AG04450 (cell line): ENCODE results near the gene TMC4. TPM values are rescaled to one million over a fixed set of nuclear protein-coding genes. Genes with fewer than 3 reads are reported as not detected.

Source experiments
- CTCF ChIA-PET: fragments of 300-600, 350-600 bp; formaldehyde crosslinking; extraction: SDS; loops from one replicate; lab custom pipeline; 2022; ENCODE audit warnings: antibody characterized with exemption, inconsistent platforms; lab: Charles Lee
- POLR2A ChIA-PET: fragments of 350-600 bp; formaldehyde crosslinking; extraction: SDS; loops from one replicate; lab custom pipeline; 2021; ENCODE audit warnings: antibody characterized with exemption, inconsistent platforms; lab: Yijun Ruan, JAX
- DNase-seq: peaks from one replicate; pipeline ENCODE4 v3.0.0-alpha.2; 2011; ENCODE audit warnings: low read depth, low spot score
- H3K27ac ChIP-seq: one replicate; pipeline ENCODE4 v1.5.1; 2012; ENCODE audit warnings: low read depth, low read length, control low read depth
- H3K27me3 ChIP-seq: one replicate; pipeline ENCODE4 v1.6.0; 2012; ENCODE audit warnings: low read length; ENCODE audit not compliant: control insufficient read depth, insufficient read depth
- H3K4me3 ChIP-seq: 2 replicates; pipeline ENCODE4 v1.5.1; 2011; ENCODE audit warnings: mild to moderate bottlenecking, low read depth, low read length, control low read depth
- H3K9me3 ChIP-seq: 2 replicates; pipeline ENCODE4 v1.5.1; 2012; ENCODE audit warnings: low read length; ENCODE audit not compliant: control insufficient read depth, insufficient read depth
- polyA plus RNA-seq: library from polyadenylated mRNA; depleted of rRNA; stranded (reverse); fragments of >200 nt; gene quantifications from 2 replicates; pipeline ENCODE4 v1.2.3, GENCODE V29; 2011
- TF ChIP-seq, protein P1 (sequence below): IDR thresholded peaks from 2 replicates; pipeline ENCODE4 v1.5.1; 2011; ENCODE audit warnings: low read depth, low read length, control low read depth, inconsistent platforms

TMC4 gene
- polyA plus RNA-seq, 1 experiment, result 1.5 TPM

DNA sequence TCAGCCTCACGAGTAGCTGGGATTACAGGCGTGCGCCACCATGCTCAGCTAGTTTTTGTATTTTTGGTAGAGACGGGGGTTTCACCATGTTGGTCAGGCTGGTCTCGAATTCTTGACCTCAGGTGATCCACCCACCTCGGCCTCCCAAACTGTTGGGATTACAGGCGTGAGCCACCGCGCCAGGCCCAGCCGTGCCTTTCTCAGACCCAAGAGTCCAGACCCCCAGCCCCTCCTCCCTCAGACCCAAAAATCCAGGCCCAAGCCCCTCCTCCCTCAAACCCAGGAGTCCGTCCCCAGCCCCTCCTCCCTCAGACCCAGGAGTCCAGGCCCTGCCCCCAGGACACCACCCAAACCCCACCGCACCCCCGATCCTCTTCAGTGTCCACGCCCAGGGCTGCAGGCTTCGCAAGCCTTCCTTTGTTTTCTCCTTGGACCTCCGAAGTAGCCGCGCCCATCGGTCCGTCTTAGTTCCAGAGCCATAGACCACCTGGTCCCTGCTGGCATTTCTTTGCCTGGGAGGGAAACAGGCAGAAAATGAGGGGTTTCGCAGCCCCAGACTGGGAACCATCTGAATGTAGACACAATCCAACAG is 3.7 kb downstream of the TMC4 start:
- no peak for DNase-seq
- Histone ChIP-seq H3K27me3 (no peaks in the 10 kb centered on the region), H3K27ac (no peak overlapping the region), H3K9me3 (peaks cover 15% of the 10 kb centered on the region), H3K4me3 (no peak overlapping the region)
- TF ChIP-seq, protein P1, sequence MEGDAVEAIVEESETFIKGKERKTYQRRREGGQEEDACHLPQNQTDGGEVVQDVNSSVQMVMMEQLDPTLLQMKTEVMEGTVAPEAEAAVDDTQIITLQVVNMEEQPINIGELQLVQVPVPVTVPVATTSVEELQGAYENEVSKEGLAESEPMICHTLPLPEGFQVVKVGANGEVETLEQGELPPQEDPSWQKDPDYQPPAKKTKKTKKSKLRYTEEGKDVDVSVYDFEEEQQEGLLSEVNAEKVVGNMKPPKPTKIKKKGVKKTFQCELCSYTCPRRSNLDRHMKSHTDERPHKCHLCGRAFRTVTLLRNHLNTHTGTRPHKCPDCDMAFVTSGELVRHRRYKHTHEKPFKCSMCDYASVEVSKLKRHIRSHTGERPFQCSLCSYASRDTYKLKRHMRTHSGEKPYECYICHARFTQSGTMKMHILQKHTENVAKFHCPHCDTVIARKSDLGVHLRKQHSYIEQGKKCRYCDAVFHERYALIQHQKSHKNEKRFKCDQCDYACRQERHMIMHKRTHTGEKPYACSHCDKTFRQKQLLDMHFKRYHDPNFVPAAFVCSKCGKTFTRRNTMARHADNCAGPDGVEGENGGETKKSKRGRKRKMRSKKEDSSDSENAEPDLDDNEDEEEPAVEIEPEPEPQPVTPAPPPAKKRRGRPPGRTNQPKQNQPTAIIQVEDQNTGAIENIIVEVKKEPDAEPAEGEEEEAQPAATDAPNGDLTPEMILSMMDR, result no peak
- POLR2A ChIA-PET, result interaction anchor here (0.7 to 2.2 kb wide), 2 partner anchors 10 to 32 kb away, joined by 6 read pairs; partner anchors contain the start of gene LENG1
- CTCF ChIA-PET, result interaction anchor here (0.7 to 2.5 kb wide), 13 partner anchors 11 to 279 kb away, joined by 3 to 14 read pairs (median 4); partner anchors contain the start of genes LILRB3, MBOAT7 and TSEN34

DNA sequence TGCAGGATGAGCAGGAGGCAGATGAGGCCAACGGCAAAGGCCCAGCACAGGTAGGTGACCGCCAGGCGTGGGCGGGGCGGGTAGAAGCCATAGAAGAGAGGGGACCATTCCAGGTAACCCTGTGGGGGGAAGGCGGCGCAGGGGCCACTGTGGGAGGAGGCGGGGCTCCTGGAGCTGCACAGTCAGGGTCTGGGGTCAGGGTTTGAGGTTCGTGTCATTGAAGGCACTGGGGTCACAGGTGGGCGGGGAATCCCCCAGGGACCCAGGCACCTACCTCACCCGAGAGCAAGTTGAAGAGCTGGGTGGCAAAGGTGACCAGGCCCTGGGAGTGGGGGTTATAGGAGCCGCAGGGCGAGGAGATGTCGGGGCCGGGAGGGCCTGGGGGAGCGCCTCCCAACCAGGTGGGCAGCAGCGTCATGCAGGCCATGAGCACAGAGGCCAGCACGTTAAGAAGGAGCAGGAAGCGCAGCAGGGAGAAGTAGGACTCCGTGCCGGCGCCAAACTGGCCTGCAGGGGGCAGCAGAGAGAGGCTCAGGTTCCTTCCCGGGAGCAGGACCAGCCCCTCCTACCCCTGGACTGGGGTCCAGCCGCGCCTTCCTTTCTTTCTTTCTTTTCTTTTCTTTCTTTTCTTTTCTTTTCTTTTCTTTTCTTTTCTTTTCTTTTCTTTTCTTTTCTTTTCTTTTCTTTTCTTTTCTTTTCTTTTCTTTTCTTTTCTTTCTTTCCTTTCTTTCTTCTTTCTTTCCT is 4.6 kb downstream of the TMC4 start:
- CTCF ChIA-PET, result interaction anchor here (0.6 to 2.5 kb wide), 12 partner anchors 13 to 388 kb away, joined by 3 to 14 read pairs (median 4); partner anchors contain the start of genes LILRB3, MBOAT7 and TSEN34
- TF ChIP-seq, protein P1, result peak; percentile 89
- Histone ChIP-seq H3K27ac (no peak overlapping the region), H3K4me3 (no peak overlapping the region), H3K9me3 (peaks cover 16% of the 10 kb centered on the region), H3K27me3 (no peaks in the 10 kb centered on the region)
- DNase-seq, result no peak
- POLR2A ChIA-PET, result interaction anchor here (0.7 to 2.2 kb wide), 2 partner anchors 9 to 22 kb away, joined by 6 read pairs; partner anchors contain the start of gene LENG1

DNA sequence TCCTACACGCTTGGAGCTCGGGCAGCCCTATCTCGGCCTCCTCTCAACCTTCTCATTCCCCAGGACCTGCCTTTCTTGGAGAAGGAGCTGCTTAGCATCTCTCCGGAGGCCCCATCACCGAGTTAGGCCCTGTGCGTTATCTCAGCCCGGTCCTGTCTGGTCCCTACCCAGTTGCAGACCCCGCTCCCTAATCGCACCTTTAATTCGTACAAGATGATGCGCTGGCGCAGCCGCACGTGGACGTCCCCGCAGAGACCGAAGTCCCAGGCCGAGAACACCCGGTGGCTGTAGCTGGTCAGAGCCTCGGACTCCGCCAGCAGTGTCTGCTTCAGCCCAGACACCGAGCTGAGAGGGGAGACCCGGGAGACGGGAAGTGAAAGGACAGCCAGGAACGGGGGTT is 7.7 kb downstream of the TMC4 start:
- TF ChIP-seq, protein P1, result no peak
- no peaks in the 10 kb centered on the region for H3K27me3 ChIP-seq
- no peak overlapping the region for H3K27ac ChIP-seq
- H3K4me3 ChIP-seq, result no peak overlapping the region
- no peak for DNase-seq
- peaks cover 23% of the 10 kb centered on the region for H3K9me3 ChIP-seq
- CTCF ChIA-PET, result no interaction called here
- POLR2A ChIA-PET, result interaction anchor here (0.7 kb wide), 1 partner anchor 487 kb away, joined by 3 read pairs; no protein-coding TSS in a partner anchor

DNA sequence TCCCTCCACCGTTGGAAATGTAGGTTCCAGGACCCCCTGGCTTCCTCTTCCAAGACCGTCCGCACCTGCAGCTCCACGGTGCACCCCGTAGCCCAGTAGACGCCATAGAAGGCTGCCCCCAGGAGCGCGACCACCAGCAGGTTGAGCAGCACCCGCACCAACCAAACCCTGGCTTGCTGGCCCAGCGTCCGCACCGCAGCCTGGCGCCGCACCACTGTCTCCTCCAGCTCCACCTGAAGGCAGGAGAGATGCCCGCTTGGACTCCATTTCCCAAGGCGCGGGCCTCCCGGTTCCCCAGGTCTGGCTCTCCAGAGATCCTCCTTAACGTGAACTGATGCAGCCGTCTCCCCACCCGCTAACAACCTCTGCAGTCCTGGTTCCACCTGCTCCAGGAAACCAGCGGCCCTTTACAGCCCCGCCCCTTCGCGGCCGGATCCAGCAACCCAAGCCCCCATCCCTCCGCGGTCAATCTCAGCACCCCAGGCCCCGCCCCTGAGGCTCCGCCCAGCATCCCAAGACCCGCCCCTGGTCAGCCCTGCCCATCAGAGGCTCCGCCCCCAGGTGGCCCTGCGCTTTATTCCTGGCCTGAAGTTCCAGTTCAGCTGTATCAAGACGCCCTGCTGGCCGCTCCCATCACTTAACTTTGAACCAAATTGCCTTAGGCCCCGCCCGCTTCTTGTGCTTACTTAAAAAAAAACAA is 8.4 kb downstream of the TMC4 start:
- H3K27me3 ChIP-seq, result no peaks in the 10 kb centered on the region
- peak overlapping the region; percentile 47 for H3K4me3 ChIP-seq
- POLR2A ChIA-PET, result interaction anchor here (0.7 kb wide), 1 partner anchor 488 kb away, joined by 3 read pairs; no protein-coding TSS in a partner anchor
- TF ChIP-seq, protein P1, result no peak
- H3K27ac ChIP-seq, result no peak overlapping the region
- no peak for DNase-seq
- H3K9me3 ChIP-seq, result peaks cover 23% of the 10 kb centered on the region
- CTCF ChIA-PET, result no interaction called here
